Ramos (cell line): ENCODE measurements around the gene SNX21.
"Not testable (repeated sequence)": the region's sequence is repeated elsewhere in the genome, so short reads cannot be mapped to it uniquely, and the experiment has no call there.

ENCODE experiments used
- in situ Hi-C: fragments of 300-500 bp; cut with MboI; formaldehyde crosslinking; loops from one replicate; pipeline ENCODE4 v1.14.3; 2022; ENCODE audit warnings: low sequenced_read_pairs; ENCODE audit not compliant: unreplicated experiment

SNX21 gene

DNA sequence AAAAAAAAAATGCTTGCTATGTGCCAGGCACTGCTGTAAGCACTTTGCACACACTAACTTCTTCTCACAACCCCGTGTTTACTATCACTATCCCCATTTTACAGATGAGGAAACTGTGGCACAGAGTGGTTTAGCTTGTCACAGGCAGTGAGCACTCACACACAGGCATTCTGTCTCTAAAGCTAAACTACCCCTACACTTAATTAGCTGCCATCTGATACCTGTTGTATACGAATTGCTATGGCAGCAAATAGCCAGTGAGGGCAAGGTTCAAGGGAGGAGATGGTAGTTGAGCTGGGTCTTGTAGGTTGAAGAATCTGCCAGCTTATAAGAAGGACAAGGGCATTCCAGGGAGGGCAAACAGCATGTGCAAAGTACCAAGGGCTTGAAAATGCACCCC lies 11.7 kb upstream of the SNX21 start:
- in situ Hi-C loops: loop anchor here (25.0 kb wide), 1 partner anchor 115 kb away; the partner anchor contains the start of gene PCIF1

GRCh38 chr20:45822857-45823256 lies 10.7 kb upstream of the SNX21 start:
- in situ Hi-C loops: loop anchor here (25.0 kb wide), 1 partner anchor 114 kb away; the partner anchor contains the start of gene PCIF1

DNA sequence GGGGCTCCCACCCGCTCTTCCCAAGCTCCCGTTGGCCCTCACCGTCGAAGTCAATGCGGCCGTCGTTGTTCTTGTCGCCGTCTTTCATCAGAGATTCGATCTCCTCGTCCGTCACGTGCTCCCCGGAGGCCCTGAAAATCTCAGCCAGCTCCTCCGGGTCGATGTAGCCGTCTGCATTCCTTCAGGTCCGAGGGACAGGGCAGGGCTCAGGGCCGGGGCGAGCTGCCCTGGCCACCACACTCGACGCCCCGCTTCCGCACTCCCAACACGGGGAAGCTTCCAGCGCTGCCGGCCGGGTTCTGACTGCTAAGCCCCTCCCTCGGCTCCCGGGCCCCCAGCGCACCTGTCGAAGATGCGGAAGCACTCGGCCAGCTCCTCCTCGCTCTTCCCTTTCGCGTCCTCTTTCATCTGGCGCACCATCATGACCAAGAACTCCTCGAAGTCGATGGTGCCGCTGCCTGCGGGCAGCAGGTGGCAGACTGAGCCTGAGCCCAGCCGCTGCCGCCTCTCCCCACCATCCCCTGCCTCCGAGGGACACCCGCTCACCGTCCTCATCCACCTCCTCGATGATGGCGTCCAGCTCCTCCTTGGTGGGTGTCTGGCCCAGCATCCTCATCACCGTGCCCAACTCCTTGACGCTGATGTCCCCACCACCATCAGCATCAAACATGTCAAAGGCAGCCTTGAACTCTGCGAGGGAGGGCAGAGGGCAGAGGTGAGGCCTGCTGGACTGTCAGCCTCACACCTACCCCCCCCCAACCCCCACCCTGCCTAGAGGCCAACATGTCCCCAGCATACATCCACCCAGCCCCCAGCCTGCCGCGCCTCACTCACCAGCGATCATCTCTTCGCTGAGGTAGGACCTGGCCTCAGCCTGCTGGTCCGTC lies 9.4 kb upstream of the SNX21 start:
- in situ Hi-C loops: loop anchor here (25.0 kb wide), 1 partner anchor 113 kb away; the partner anchor contains the start of gene PCIF1

DNA sequence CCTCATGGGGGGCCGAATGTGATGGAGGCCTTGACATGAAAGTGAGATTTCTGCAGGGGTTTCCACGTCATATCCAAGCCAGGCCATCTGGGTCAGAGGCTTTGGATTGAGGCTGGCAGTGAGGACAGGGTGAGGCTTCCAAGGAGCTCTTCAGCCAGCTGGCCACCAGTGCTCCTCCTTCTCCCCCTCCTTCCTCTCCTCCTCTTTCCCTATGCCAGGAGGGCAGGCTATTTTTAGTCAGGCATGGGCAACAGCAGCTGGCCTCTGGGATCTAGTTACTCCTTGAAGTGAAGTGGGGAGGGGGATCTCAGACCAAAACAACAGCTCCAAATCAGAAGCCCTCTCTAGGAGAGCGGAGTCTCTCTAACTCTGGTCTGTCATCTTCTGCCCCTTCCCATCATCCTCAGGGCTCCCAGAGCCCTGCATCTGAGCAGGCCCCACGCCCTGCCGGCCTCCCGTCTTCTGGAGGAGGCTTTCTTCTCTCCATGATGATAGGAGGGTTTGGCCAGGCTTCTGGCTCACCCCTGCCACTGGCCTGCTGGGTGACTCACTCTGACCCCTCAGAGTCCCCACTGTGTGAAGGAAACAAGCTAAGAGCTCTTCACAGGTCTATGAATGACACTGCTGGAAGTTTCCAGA lies 7.1 kb upstream of the SNX21 start:
- in situ Hi-C loops: no loop called here

DNA sequence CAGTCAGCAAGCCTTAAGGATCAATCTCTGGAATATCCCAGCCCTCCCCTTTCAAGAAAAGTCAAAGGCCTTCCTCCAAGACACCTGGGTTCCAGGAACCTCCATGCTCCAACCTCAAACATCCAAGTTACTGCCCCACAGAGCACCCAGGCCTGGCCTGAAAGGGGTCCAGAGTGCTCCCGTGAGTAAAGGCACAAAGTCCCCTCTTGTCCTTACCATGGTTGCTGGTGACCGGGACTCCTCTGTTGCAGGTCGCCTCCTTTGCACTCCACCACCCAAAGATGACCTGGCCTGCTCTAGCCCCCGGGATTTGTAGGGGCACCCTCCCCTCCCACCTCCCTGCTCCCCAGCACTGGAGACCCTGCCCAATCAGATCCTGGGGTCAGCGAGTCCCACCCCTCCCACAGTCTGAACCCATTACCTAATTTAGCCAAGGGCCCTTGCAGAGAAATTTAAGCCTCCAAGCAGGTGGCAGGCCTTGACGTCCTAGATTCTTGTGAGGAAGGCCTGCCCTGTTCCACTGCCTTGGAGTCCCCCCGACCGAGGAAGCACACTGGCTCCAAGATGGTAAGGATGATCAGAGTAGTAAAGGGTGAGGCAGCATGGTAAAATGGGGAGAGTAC lies 6.5 kb upstream of the SNX21 start, which contains the start of gene TNNC2:
TNNC2 (minus strand) TSS at position 283 of the 623 bp plus-strand sequence; CDS start at position 219, 64 bp downstream.
- in situ Hi-C loops: no loop called here

DNA sequence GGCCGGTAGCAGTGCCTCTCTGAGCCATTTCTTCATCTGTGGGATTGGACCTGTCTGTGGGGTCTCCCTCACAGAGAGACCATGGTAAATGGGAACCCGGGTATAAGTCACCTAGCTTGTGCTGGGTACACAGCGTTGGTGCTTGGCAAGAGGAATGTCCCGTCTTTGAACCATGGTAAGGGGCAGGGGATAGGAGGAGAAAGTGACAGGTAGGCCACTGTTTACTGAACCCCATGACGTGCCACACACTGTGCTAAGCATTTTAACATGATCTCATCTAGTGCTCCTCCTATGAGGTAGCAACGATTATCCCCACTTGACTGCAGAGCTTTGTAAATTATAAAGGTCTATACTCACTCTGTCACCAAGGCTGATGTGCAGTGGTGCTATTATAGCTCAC lies 5.9 kb upstream of the SNX21 start:
- in situ Hi-C loops: no loop called here

DNA sequence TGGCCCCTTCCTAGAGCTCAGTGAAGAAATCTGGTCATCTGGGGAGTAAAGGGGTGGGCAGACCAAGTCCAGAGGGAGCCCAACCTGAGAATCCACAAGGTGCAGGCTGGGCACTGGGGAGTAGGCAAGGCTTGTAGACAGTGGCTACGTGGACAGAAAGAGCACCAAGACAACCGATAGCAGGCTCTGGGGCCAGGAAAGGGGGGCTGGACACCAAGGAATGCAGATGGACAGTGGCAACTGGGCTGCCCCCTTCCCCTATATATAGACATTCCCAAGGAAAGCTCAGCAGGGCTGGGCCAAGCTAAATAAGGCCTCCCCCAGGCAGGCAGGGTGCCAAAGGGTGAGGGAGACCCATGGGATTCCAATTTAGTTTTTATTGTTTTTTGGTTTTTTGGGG lies 5.0 kb upstream of the SNX21 start:
- in situ Hi-C loops: no loop called here

GRCh38 chr20:45829673-45830106 lies 3.9 kb upstream of the SNX21 start:
- in situ Hi-C loops: not testable (repeated sequence)

GRCh38 chr20:45832619-45833018 lies 980 bp upstream of the SNX21 start:
- in situ Hi-C loops: no loop called here

- in situ Hi-C loops: no loop called here
Measured at GRCh38 chr20:45833883-45834796, 541 bp downstream of the SNX21 start.

DNA sequence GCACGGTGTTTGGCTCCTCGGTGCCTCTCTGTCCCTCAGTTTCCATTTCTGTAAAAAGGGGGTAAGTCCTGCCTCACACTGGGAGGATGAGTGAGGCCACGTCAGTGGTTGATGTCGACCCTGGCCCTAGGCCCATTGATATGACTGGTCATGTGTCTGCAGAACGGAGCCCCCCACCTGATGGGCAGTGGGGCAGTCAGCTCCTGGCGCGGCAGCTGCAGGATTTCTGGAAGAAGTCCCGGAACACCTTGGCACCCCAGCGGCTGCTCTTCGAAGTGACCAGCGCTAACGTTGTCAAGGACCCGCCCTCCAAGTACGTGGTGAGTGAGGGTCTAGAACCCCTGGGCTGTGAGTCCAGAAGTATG lies 1.2 kb downstream of the SNX21 start:
- in situ Hi-C loops: no loop called here

DNA sequence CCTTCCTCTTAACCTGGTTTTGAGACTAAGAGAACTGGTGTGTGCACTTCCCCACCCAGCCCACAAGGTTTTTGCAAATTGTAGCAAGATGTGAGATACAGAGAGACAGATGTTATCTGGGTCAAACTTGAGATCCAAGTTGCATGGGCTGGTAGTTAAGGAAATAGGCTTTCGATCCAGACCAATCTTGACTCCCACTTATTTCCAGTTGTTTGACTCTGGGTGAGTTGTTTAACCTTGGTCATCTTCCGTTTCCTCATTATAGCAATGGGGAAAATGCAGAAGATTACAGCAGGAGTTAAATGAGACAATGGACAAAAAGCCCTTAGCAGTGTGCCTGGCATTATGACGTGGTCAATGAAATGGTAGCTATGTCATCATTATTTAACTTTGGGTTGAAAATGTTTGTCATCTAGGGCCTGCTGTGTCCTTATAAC lies 1.7 kb downstream of the SNX21 start:
- in situ Hi-C loops: no loop called here

GRCh38 chr20:45835825-45836224 lies 2.2 kb downstream of the SNX21 start:
- in situ Hi-C loops: no loop called here

DNA sequence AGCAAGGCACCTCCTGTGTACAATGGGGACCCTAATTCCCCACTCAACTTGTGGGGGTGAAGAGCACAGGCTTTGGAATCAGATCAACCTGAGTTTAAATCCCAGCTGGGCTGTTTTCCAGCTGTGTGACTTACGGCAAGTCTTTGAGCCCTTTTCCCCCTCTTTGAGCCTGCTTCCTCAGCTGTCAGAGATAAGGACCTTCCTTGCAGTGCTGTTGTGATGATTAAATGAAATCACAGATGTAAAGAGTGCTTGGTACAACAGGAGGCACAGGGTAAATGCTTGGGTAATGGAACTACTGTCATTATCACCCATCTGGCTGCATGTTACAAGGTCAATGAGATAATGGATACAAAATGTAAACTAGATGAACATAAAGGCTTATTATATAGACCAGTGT lies 3.2 kb downstream of the SNX21 start:
- in situ Hi-C loops: no loop called here

- in situ Hi-C loops: no loop called here
Measured at GRCh38 chr20:45840700-45841198, 7.2 kb downstream of the SNX21 start.

DNA sequence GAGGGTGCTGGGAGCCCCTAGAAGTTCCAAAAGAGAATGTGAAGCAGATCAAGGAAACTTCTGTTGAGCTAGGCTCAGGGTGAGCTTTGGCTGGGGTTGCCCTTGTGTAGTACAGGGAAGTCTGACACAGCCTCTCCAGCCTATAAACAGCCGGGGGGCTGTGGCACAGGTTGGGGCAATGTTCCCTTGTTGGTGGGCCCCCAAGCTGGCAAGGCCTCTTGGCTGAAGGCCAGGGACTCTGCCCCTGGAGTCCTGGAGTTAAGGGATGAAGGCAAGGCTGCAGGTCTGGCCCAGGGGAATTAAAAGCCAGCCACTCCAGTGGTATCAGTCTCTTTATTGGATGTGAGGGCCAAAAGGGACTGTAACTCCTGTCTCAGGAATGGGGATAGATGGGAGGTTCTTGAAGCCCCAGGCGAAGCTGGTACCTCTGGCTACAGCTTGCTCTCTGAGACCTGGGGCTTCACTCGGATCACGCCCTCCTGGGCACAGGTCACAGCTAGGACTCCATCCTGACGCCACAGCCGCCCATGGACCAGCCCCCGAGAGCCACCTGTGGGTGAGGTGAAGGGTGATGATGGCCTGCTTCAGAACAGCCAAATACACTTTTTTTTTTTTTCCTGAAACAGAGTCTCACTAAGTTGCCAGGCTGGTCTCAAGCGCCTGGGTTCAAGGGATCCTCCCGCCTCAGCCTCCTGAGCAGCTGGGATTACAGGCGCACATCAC lies 8.0 kb downstream of the SNX21 start:
- in situ Hi-C loops: no loop called here

DNA sequence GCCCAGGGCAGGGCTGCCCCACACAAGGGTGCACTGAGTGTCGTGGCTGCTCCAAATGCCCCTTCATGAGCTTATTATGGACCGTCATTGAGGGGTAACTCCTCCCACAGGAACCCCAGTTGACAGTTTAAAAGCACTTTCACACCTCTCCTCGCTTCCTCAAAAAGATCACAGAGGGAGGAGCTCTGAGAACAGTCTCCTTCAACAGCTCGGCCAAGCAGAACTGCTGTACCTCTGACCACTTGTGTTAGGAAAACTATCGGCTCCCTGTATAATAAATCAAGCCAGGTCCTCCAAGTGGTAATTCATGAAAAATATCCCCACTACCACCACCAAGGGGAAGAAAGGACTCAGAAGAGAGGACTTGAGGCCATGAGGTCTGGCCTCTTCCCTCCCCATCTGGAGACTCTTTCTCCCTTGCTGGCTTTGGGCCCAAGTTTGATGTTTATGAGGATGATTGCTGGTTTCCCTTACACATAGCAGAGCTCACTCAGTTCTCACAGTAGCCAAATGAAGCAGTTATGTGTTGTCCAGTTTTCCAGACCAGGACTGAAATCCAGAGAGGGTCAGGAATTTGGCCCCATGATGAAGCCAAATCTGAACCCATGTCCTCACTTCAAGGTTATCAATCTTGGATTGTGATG lies 8.7 kb downstream of the SNX21 start:
- in situ Hi-C loops: no loop called here

GRCh38 chr20:45843506-45843905 lies 9.9 kb downstream of the SNX21 start:
- in situ Hi-C loops: no loop called here

GRCh38 chr20:45845452-45845851 lies 11.9 kb downstream of the SNX21 start:
- in situ Hi-C loops: no loop called here
